Liver (tissue), 9 donors: ENCODE measurements around the gene MPHOSPH10. TPM values are rescaled to one million over a fixed set of nuclear protein-coding genes. Genes with fewer than 3 reads are reported as not detected.

Experiments used
- DNase-seq: peaks from one replicate; pipeline ENCODE4 v3.0.0-alpha.2; 2017; ENCODE audit warnings: low spot score
- H3K27ac ChIP-seq, 2 donors: one replicate each; pipeline ENCODE4 v1.7.0; 2013; ENCODE audit warnings: inconsistent platforms in 2 of 2, low read length in 2 of 2, control low read depth in 1 of 2, low read depth in 1 of 2, mild to moderate bottlenecking in 1 of 2
- H3K27me3 ChIP-seq, 4 donors: one replicate each; pipeline versions ENCODE4 v1.6.1 to v1.7.0; 2013; ENCODE audit warnings: low read length in 3 of 4, inconsistent platforms in 1 of 4, mild to moderate bottlenecking in 1 of 4, moderate library complexity in 1 of 4; ENCODE audit not compliant: control insufficient read depth in 4 of 4, insufficient read depth in 4 of 4
- H3K36me3 ChIP-seq, 4 donors: one replicate each; pipeline versions ENCODE4 v1.6.1 to v1.7.0; 2013; ENCODE audit warnings: low read length in 3 of 4, mild to moderate bottlenecking in 3 of 4, low read depth in 1 of 4, moderate library complexity in 1 of 4; ENCODE audit not compliant: control insufficient read depth in 4 of 4, insufficient read depth in 3 of 4
- H3K4me1 ChIP-seq, 4 donors: one replicate each; pipeline versions ENCODE4 v1.6.1 to v1.7.0; 2013; ENCODE audit warnings: low read length in 3 of 4, mild to moderate bottlenecking in 3 of 4, moderate library complexity in 1 of 4; ENCODE audit not compliant: control insufficient read depth in 4 of 4, insufficient read depth in 4 of 4
- H3K4me3 ChIP-seq, 3 donors: one replicate each; pipeline versions ENCODE4 v1.6.1 to v1.7.0; 2013; ENCODE audit warnings: low read length in 3 of 3, control low read depth in 1 of 3, low read depth in 1 of 3, mild to moderate bottlenecking in 1 of 3
- H3K9ac ChIP-seq, 2 donors: one replicate each; pipeline ENCODE4 v1.7.0; 2013; ENCODE audit warnings: low read length in 2 of 2, mild to moderate bottlenecking in 2 of 2, moderate library complexity in 2 of 2, control low read depth in 1 of 2, low read depth in 1 of 2
- H3K9me3 ChIP-seq, 4 donors: one replicate each; pipeline versions ENCODE4 v1.6.1 to v1.7.0; 2013; ENCODE audit warnings: low read length in 3 of 4; ENCODE audit not compliant: control insufficient read depth in 4 of 4
- EGR1 ChIP-seq, 2 donors: IDR thresholded peaks; 2 replicates each; pipeline ENCODE4 v1.6.1; 2016 to 2018; ENCODE audit warnings: antibody characterized with exemption in 2 of 2, low read depth in 2 of 2
- FOXA1 ChIP-seq: IDR thresholded peaks from 2 replicates; pipeline ENCODE4 v1.6.1; 2016; ENCODE audit warnings: antibody characterized with exemption
- GABPA ChIP-seq, 2 donors: IDR thresholded peaks in 1 of 2; conservative IDR thresholded peaks in 1 of 2; 2 replicates each; pipeline ENCODE4 v1.6.1; 2016; ENCODE audit warnings: antibody characterized with exemption in 2 of 2, mild to moderate bottlenecking in 1 of 2, moderate library complexity in 1 of 2
- HNF4G ChIP-seq: IDR thresholded peaks from 2 replicates; pipeline ENCODE4 v1.6.1; 2016; ENCODE audit warnings: antibody characterized with exemption
- JUND ChIP-seq, 2 donors: IDR thresholded peaks; 2 replicates each; pipeline ENCODE4 v1.6.1; 2016; ENCODE audit warnings: antibody characterized with exemption in 2 of 2
- NR2F2 ChIP-seq: IDR thresholded peaks from 2 replicates; pipeline ENCODE4 v1.6.1; 2016; ENCODE audit warnings: antibody characterized with exemption
- RAD21 ChIP-seq, 2 donors: IDR thresholded peaks; 2 replicates each; pipeline ENCODE4 v1.6.1; 2016; ENCODE audit warnings: antibody characterized with exemption in 2 of 2, mild to moderate bottlenecking in 2 of 2
- RXRA ChIP-seq, 2 donors: IDR thresholded peaks; 2 replicates each; pipeline ENCODE4 v1.6.1; 2017 to 2018; ENCODE audit warnings: antibody characterized with exemption in 2 of 2, mild to moderate bottlenecking in 1 of 2
- YY1 ChIP-seq: IDR thresholded peaks from 2 replicates; pipeline ENCODE4 v1.6.1; 2016; ENCODE audit warnings: antibody characterized with exemption, mild to moderate bottlenecking
- WGBS: extraction: QIAGEN DNeasy Blood & Tissue Kit; methylation state at CpG from one replicate; pipeline ENCODE4 v1.1.7; 2013; 5-methylcytosine and 5-hydroxymethylcytosine counted together
- polyA plus RNA-seq, 2 donors: library from polyadenylated mRNA; stranded (reverse) in 1 of 2; unstranded in 1 of 2; fragments of 200-250 nt in 1 of 2; fragments of >200 nt in 1 of 2; fragmentation: Nextera tagmentation in 1 of 2; extraction: Ambion mirVana in 1 of 2; gene quantifications; one replicate each; pipeline versions ENCODE4 v1.2.1 to v1.2.3, GENCODE V29; 2013 to 2015
- total RNA-seq, 2 donors: library from RNA; depleted of rRNA; stranded (reverse); fragments of >200 nt; gene quantifications; one replicate each; pipeline ENCODE4 v1.2.3, GENCODE V29; 2014
- TF ChIP-seq, protein P1 (sequence below): IDR thresholded peaks from 2 replicates; pipeline ENCODE4 v1.6.1; 2016; ENCODE audit warnings: antibody characterized with exemption
- TF ChIP-seq, protein P2 (sequence below): fragments of 150-350 bp; IDR thresholded peaks from 2 replicates; pipeline ENCODE4 v1.5.1; 2017; ENCODE audit warnings: improper control_type of control experiment, low read depth, low read length; ENCODE audit not compliant: missing input control
- TF ChIP-seq, protein P3 (sequence below): IDR thresholded peaks from 2 replicates; pipeline ENCODE4 v1.6.1; 2016; ENCODE audit warnings: antibody characterized with exemption
- TF ChIP-seq, protein P4 (sequence below): IDR thresholded peaks from 2 replicates; pipeline ENCODE4 v1.6.1; 2016; ENCODE audit warnings: antibody characterized with exemption
- TF ChIP-seq, protein P5 (sequence below): IDR thresholded peaks from 2 replicates; pipeline ENCODE4 v1.6.1; 2016; ENCODE audit warnings: antibody characterized with exemption, mild to moderate bottlenecking
- donor health status: healthy.
- donor health status: healthy.
- donor health status: healthy.
- donor health status: healthy.
- donor health status: healthy.

Gene MPHOSPH10
- total and polyA plus RNA-seq, 4 donors: 8.7 to 13.6 (median 11.3) TPM

DNA sequence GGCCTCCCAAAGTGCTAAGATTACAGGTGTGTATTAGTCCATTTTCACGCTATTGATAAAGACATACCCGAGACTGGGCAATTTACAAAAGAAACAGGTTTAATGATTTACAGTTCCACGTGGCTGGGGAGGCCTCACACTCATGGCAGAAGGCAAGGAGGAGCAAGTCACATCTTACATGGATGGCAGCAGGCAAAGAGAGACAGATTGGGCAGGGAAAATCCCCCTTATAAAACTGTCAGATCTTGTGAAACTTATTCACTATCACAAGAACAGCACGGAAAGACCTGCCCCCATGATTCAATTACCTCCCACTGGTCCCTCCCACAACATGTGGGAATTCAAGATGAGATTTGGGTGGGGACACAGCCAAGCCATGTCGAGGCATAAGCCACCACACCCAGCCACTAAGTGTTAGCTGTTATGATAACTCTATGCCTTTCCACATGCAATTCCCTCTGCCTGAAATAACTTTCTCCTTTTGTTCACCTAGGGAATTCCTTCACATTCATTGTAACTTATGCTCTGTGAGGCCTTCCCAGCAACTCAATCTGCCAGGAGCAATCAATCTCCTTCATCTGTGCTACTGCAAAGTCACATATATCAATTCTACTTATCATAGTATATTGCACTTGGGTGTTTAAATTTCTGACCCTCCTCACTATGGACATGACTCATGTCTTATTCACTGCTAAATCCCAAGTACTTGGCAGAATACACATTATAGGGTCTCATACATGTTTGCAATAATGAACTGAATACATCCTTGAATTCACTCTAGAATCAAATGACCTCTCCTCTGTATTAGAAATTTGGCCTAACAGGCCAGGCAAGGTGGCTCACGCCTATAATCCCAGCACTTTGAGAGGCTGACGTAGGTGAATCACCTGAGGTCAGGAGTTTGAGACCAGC, 7.8 kb upstream of the MPHOSPH10 start:
- Histone ChIP-seq H3K4me1 (peaks cover 0 to 6% (median 2%) of the 10 kb centered on the region in 4 donors), H3K9me3 (no peaks in the 10 kb centered on the region), H3K9ac (no peak overlapping the region), H3K4me3 (no peak overlapping the region), H3K27me3 (no peaks in the 10 kb centered on the region), H3K27ac (no peak overlapping the region), H3K36me3 (peaks cover 3 to 20% (median 8%) of the 10 kb centered on the region in 4 donors)
- TF ChIP-seq RXRA (IDR thresholded peaks at IDR 0.05) (no peak), HNF4G (no peak), GABPA (IDR thresholded peaks at IDR 0.05 in 1 of 2, conservative IDR thresholded peaks at IDR 0.05 in 1 of 2) (no peak), RAD21 (IDR thresholded peaks at IDR 0.05) (no peak), YY1 (no peak), FOXA1 (no peak), NR2F2 (no peak), EGR1 (IDR thresholded peaks at IDR 0.05; ENCODE audit: low read depth in 2 of 2) (no peak), JUND (IDR thresholded peaks at IDR 0.05) (no peak)
- TF ChIP-seq, protein P1, sequence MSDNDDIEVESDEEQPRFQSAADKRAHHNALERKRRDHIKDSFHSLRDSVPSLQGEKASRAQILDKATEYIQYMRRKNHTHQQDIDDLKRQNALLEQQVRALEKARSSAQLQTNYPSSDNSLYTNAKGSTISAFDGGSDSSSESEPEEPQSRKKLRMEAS: no peak
- TF ChIP-seq, protein P2, sequence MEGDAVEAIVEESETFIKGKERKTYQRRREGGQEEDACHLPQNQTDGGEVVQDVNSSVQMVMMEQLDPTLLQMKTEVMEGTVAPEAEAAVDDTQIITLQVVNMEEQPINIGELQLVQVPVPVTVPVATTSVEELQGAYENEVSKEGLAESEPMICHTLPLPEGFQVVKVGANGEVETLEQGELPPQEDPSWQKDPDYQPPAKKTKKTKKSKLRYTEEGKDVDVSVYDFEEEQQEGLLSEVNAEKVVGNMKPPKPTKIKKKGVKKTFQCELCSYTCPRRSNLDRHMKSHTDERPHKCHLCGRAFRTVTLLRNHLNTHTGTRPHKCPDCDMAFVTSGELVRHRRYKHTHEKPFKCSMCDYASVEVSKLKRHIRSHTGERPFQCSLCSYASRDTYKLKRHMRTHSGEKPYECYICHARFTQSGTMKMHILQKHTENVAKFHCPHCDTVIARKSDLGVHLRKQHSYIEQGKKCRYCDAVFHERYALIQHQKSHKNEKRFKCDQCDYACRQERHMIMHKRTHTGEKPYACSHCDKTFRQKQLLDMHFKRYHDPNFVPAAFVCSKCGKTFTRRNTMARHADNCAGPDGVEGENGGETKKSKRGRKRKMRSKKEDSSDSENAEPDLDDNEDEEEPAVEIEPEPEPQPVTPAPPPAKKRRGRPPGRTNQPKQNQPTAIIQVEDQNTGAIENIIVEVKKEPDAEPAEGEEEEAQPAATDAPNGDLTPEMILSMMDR: no peak
- TF ChIP-seq, protein P3, sequence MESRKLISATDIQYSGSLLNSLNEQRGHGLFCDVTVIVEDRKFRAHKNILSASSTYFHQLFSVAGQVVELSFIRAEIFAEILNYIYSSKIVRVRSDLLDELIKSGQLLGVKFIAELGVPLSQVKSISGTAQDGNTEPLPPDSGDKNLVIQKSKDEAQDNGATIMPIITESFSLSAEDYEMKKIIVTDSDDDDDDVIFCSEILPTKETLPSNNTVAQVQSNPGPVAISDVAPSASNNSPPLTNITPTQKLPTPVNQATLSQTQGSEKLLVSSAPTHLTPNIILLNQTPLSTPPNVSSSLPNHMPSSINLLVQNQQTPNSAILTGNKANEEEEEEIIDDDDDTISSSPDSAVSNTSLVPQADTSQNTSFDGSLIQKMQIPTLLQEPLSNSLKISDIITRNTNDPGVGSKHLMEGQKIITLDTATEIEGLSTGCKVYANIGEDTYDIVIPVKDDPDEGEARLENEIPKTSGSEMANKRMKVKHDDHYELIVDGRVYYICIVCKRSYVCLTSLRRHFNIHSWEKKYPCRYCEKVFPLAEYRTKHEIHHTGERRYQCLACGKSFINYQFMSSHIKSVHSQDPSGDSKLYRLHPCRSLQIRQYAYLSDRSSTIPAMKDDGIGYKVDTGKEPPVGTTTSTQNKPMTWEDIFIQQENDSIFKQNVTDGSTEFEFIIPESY: no peak
- TF ChIP-seq, protein P4, sequence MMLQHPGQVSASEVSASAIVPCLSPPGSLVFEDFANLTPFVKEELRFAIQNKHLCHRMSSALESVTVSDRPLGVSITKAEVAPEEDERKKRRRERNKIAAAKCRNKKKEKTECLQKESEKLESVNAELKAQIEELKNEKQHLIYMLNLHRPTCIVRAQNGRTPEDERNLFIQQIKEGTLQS: no peak
- TF ChIP-seq, protein P5, sequence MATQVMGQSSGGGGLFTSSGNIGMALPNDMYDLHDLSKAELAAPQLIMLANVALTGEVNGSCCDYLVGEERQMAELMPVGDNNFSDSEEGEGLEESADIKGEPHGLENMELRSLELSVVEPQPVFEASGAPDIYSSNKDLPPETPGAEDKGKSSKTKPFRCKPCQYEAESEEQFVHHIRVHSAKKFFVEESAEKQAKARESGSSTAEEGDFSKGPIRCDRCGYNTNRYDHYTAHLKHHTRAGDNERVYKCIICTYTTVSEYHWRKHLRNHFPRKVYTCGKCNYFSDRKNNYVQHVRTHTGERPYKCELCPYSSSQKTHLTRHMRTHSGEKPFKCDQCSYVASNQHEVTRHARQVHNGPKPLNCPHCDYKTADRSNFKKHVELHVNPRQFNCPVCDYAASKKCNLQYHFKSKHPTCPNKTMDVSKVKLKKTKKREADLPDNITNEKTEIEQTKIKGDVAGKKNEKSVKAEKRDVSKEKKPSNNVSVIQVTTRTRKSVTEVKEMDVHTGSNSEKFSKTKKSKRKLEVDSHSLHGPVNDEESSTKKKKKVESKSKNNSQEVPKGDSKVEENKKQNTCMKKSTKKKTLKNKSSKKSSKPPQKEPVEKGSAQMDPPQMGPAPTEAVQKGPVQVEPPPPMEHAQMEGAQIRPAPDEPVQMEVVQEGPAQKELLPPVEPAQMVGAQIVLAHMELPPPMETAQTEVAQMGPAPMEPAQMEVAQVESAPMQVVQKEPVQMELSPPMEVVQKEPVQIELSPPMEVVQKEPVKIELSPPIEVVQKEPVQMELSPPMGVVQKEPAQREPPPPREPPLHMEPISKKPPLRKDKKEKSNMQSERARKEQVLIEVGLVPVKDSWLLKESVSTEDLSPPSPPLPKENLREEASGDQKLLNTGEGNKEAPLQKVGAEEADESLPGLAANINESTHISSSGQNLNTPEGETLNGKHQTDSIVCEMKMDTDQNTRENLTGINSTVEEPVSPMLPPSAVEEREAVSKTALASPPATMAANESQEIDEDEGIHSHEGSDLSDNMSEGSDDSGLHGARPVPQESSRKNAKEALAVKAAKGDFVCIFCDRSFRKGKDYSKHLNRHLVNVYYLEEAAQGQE: no peak
- 80% methylated on average over 7 of the region's 7 CpGs for WGBS
- no peak for DNase-seq
